IPS-18a (cell line): ENCODE data around the gene SLCO3A1.

Experiments
- H3K27ac ChIP-seq: one replicate; pipeline ENCODE4 v1.5.1; 2013; ENCODE audit warnings: low read length
- H3K27me3 ChIP-seq: one replicate; pipeline ENCODE4 v1.6.1; 2013; ENCODE audit warnings: mild to moderate bottlenecking, low read length; ENCODE audit not compliant: control insufficient read depth, insufficient read depth
- H3K36me3 ChIP-seq: one replicate; pipeline ENCODE4 v1.6.1; 2013; ENCODE audit warnings: low read depth, low read length; ENCODE audit not compliant: control insufficient read depth
- H3K4me1 ChIP-seq: one replicate; pipeline ENCODE4 v1.6.1; 2013; ENCODE audit warnings: low read depth, low read length; ENCODE audit not compliant: control insufficient read depth
- H3K4me3 ChIP-seq: one replicate; pipeline ENCODE4 v1.5.1; 2013; ENCODE audit warnings: low read length
- H3K9ac ChIP-seq: one replicate; pipeline ENCODE4 v1.6.1; 2013; ENCODE audit warnings: mild to moderate bottlenecking, low read length, moderate library complexity
- H3K9me3 ChIP-seq: one replicate; pipeline ENCODE4 v1.6.1; 2013; ENCODE audit warnings: low read depth, low read length; ENCODE audit not compliant: control insufficient read depth

Gene SLCO3A1

DNA sequence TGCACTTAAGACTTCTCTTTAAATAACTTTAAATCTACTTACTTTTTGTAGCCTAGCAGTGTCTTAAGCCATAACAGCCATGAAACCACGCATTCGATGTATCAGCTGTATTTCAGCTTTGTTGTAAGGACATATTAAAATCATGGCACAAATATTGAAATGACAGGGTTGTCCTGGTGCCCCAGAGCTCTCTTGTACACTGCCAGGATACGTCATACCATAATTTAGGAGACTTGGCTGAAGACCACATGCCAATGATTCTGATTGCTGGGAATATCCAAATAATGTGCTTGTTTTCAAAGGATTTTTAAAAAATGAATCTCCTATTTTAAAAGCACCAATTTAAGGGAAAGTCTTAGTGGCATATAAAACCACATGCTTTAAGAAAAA, 265.4 kb downstream of the SLCO3A1 start:
- Histone ChIP-seq H3K9ac (peak overlapping the region; percentile 18), H3K27ac (peak overlapping the region; percentile 19), H3K36me3 (no peaks in the 10 kb centered on the region), H3K4me3 (peak overlapping the region; percentile 48), H3K4me1 (peaks cover 46% of the 10 kb centered on the region), H3K9me3 (no peaks in the 10 kb centered on the region), H3K27me3 (no peaks in the 10 kb centered on the region)

DNA sequence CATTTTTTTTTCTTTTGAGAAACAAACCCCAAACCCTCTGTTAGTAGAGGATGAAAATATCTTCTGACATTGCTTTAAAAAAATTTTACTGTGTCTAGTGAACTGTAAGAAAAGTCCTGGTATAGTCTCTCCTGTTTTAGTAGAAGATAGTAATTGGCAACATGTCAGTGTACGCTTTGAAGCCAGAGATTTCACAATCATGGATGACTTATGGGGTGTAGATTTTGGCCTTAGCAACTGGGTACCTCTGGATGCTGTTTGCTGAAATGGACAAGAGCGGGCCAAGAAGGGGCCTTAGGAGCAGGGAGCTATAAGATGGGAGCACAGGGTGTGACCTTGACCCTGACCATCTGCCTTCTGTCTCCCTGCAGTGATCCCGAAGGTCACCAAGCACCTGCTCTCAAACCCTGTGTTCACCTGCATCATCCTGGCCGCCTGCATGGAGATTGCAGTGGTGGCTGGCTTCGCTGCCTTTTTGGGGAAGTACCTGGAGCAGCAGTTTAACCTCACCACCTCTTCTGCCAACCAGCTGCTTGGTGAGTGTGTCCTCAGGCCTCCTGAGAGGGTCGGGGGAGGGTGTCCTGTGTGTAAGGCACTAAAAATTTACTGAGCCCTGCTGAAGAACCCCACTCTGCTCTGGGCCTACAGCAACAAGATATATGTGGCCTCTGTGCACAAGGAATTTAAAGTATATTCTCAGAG, 266.7 kb downstream of the SLCO3A1 start:
- Histone ChIP-seq H3K4me3 (no peak overlapping the region), H3K36me3 (no peaks in the 10 kb centered on the region), H3K9ac (no peak overlapping the region), H3K27me3 (no peaks in the 10 kb centered on the region), H3K27ac (no peak overlapping the region), H3K4me1 (peaks cover 53% of the 10 kb centered on the region), H3K9me3 (no peaks in the 10 kb centered on the region)

DNA sequence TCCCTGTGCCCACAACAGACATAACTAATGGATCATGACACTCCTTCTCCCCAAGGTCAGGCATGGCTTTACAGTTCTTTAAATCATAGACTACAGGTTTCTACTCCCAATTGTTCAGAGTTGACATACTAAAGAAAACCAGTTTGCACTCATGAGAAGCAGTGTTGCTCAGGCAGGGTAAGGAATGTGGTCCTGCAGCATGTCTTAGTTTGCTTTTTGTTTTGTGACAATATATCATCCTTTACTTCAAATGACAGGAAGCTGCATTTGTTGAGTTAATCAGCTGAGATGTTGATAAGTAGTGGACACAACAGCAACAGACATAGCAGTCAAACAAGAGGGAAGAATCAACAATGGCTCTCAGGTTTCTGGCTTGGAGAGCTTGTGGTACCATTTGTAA, 267.5 kb downstream of the SLCO3A1 start:
- Histone ChIP-seq H3K4me3 (no peak overlapping the region), H3K27ac (no peak overlapping the region), H3K27me3 (no peaks in the 10 kb centered on the region), H3K9ac (no peak overlapping the region), H3K9me3 (no peaks in the 10 kb centered on the region), H3K36me3 (no peaks in the 10 kb centered on the region), H3K4me1 (peaks cover 50% of the 10 kb centered on the region)

DNA sequence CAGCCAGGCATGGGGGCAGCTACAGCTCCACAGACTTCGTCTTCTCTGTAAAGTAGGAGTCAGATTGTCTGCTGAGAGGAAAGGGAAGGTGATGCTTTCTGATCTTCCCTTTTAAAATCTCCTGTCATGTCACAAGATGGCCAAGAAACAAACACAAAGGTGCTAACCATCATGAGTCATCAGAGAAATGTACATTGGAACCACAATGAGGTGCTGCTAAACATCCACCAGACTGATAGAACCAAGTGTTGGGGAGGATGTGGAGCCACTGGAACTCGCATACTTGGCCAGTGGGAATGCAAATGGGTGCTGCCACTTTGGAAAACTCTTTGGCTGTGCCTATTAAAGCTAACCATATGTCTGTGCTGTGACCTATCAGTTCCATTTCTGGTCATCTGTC, 268.8 kb downstream of the SLCO3A1 start:
- no peak overlapping the region for H3K27ac ChIP-seq
- H3K27me3 ChIP-seq, result no peaks in the 10 kb centered on the region
- H3K9ac ChIP-seq, result no peak overlapping the region
- no peaks in the 10 kb centered on the region for H3K9me3 ChIP-seq
- H3K36me3 ChIP-seq, result no peaks in the 10 kb centered on the region
- no peak overlapping the region for H3K4me3 ChIP-seq
- peaks cover 38% of the 10 kb centered on the region for H3K4me1 ChIP-seq

DNA sequence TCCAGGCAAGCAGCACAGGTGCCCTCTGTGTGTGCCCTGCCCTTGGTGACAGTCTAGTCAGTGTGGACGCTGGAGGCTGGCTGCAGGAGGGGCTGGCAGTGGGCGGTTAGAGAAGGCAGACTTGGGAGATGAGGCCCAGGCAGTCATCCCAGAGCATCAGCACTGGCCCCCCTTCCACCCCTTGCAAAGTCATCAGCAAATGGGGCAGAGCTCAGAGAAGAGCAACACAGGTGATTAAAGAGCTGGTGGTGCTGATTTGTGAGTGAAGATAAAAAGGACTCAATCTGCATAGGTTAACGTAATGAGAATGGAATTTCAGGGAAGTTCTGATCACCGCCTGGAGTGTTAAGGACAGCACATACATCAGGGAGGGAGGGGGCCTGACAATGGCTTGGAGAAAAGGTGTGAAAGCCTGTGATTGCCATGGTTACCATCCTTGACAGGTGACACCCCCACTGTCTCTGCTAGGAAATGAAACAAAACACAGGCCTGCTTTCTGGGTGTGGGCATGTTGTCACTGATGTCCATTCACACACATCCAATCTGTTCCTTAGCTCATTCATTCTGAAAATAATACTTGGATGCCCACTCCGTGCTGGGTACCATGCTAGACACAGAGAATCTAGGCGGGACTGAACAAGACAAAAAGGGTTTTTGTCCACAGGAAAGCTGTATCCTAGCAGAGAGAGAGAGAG, 270.6 kb downstream of the SLCO3A1 start:
- no peaks in the 10 kb centered on the region for H3K27me3 ChIP-seq
- H3K36me3 ChIP-seq, result no peaks in the 10 kb centered on the region
- H3K27ac ChIP-seq, result no peak overlapping the region
- peak overlapping the region; percentile 7 for H3K4me3 ChIP-seq
- H3K4me1 ChIP-seq, result peaks cover 19% of the 10 kb centered on the region
- no peak overlapping the region for H3K9ac ChIP-seq
- no peaks in the 10 kb centered on the region for H3K9me3 ChIP-seq

DNA sequence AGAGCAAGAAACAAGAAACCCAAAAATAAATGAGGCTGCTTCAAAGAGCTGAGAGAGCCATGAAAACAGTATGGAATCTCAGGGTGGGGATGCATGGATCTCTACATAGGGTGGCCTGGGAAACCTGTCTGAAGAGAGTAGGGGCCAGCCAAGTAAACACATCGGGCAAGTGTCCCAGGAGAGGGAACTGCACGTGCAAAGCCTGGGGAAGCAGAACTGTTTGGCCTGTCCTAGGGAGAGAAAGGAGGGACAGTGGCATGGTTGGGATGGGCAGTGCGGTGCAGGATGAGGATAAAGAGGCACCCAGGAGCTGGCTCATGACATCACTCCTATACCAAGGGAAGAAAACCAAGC, 271.1 kb downstream of the SLCO3A1 start:
- no peaks in the 10 kb centered on the region for H3K36me3 ChIP-seq
- no peaks in the 10 kb centered on the region for H3K9me3 ChIP-seq
- peaks cover 14% of the 10 kb centered on the region for H3K4me1 ChIP-seq
- no peak overlapping the region for H3K27ac ChIP-seq
- no peak overlapping the region for H3K9ac ChIP-seq
- no peak overlapping the region for H3K4me3 ChIP-seq
- no peaks in the 10 kb centered on the region for H3K27me3 ChIP-seq

DNA sequence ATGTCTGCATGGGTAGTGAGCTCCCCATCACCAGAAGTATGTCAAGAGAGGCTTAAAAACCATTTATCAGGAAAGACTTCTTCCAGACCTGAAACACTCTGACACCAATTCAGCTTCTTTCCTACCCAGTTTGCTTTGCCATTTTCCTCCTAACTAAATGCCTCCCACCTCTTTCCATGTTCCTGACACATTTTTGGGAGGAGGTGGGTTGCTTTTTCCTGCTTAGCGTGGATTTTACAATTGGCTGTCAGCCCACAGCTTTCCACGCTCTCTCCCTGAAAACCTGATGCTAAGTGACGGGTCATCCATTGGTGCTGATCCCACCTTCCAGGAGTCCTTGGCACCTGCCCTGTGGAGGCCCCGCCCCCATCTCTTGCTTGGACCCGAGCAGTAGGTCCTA, 275.3 kb downstream of the SLCO3A1 start:
- Histone ChIP-seq H3K36me3 (no peaks in the 10 kb centered on the region), H3K27me3 (no peaks in the 10 kb centered on the region), H3K9ac (no peak overlapping the region), H3K4me1 (peaks cover 15% of the 10 kb centered on the region), H3K27ac (no peak overlapping the region), H3K9me3 (no peaks in the 10 kb centered on the region), H3K4me3 (no peak overlapping the region)

DNA sequence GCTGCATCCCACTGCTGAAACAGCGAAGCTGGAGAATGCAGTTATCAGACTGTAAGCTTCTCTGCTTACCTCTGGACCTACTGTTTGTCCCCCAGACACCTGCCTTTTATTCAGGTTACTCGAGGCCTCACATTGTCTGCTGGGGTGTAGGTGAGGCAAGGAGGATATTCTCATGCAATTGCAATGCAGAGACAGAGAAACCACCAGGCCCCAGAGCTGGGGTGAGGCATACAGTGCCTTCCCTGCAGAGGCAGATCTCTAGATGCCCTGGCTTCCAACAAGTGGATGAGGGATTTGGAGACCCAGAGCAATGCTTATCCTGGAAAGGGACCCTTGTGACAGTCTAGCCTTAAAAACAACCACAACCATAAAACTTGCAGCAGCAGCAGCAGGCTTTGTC, 276.7 kb downstream of the SLCO3A1 start:
- H3K9ac ChIP-seq, result no peak overlapping the region
- peaks cover 6% of the 10 kb centered on the region for H3K4me1 ChIP-seq
- H3K4me3 ChIP-seq, result no peak overlapping the region
- no peaks in the 10 kb centered on the region for H3K9me3 ChIP-seq
- no peaks in the 10 kb centered on the region for H3K36me3 ChIP-seq
- H3K27ac ChIP-seq, result no peak overlapping the region
- H3K27me3 ChIP-seq, result no peaks in the 10 kb centered on the region

DNA sequence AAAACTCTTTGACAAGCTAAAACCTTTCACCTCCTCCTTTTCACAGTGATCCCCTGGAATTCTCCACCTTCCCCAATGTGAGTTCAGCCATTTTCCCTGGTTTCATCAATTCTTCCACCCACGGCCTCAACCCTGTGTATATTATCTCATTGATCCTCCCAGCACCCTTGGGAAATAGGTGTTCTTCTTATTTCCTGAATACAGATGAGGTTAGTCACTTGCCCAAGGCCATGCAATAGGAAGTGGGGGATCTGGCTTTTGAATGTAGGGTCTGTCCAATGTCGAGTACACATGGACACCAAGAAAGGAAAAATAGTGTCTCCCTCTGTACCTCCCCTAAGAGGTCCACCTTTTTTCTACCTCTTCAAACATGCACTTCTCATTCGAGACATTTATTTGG, 277.4 kb downstream of the SLCO3A1 start:
- H3K36me3 ChIP-seq, result no peaks in the 10 kb centered on the region
- H3K27me3 ChIP-seq, result no peaks in the 10 kb centered on the region
- H3K4me3 ChIP-seq, result no peak overlapping the region
- H3K4me1 ChIP-seq, result peaks cover 6% of the 10 kb centered on the region
- no peak overlapping the region for H3K27ac ChIP-seq
- no peaks in the 10 kb centered on the region for H3K9me3 ChIP-seq
- no peak overlapping the region for H3K9ac ChIP-seq

DNA sequence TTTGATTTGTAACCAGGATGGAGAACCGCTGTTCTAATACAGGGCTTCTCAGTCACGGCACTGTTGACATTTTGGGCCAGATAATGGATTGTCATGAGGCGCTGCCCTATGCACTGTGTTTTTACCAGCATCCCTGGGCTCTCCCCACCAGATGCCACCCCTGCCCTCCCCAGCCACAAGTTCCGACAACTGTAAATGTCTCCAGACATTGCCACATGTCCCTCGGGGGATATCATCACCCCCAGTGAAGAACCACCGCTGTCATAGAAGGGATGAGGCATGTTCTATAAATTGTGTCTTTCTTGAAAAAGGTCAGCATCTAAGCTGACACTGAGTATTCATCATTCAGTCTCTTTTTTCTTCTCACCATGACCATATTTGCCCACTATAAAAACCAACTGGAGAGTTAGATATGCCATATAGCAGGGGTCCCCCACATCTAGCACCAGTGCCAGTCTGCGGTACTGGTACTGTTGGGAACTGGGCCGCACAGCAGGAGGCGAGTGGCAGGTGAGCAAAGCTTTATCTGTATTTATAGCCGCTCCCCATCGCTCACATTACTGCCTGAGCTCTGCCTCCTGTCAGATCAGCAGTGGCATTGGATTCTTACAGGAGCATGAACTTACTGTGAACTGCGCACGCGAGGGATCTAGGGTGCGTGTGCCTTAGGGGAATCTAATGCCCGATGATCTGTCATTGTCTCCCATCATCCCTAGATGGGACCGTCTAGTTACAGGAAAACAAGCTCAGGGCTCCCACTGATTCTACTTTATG, 279.7 kb downstream of the SLCO3A1 start:
- Histone ChIP-seq H3K27ac (no peak overlapping the region), H3K36me3 (no peaks in the 10 kb centered on the region), H3K4me3 (no peak overlapping the region), H3K4me1 (peaks cover 6% of the 10 kb centered on the region), H3K9me3 (no peaks in the 10 kb centered on the region), H3K27me3 (no peaks in the 10 kb centered on the region), H3K9ac (no peak overlapping the region)

DNA sequence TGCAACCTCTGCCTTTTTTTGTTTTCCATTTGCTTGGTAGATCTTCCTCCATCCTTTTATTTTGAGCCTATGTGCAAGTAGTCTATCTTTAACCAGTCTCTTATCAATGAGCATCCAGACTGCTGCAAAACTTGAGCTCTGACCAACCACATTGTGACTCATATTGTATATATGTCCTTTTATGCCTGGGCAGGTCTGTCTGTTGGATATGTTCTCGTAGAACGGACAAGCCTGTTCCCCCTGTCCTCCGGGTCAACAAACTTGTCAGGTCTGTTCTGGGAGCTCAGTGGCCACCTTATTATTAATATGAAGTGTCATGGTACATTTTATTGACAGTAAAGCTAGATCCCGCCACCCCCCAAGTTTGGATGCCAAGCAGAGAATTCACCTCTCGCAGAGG, 287.3 kb downstream of the SLCO3A1 start:
- Histone ChIP-seq H3K27me3 (no peaks in the 10 kb centered on the region), H3K36me3 (no peaks in the 10 kb centered on the region), H3K9ac (no peak overlapping the region), H3K4me1 (no peaks in the 10 kb centered on the region), H3K9me3 (no peaks in the 10 kb centered on the region), H3K27ac (no peak overlapping the region), H3K4me3 (no peak overlapping the region)
